HL-60 (cell line): ENCODE measurements around the gene MACROD1.

Experiments used
- DNase-seq, 2 experiments: peaks; one replicate each; pipeline ENCODE4 v3.0.0-alpha.2; 2010 to 2020; ENCODE audit warnings: low read depth in 1 of 2, low spot score in 1 of 2
- H3K27ac ChIP-seq: fragments of 250-450 bp; sonication (Bioruptor Pico); replicated peaks from 2 replicates; pipeline ENCODE4 v1.5.1; 2020; ENCODE audit warnings: mild to moderate bottlenecking, moderate library complexity
- H3K27me3 ChIP-seq: fragments of 250-450 bp; sonication (Bioruptor Pico); 2 replicates; pipeline ENCODE4 v1.5.1; 2021; ENCODE audit warnings: mild to moderate bottlenecking, moderate library complexity; ENCODE audit not compliant: insufficient read depth, poor library complexity, severe bottlenecking
- H3K4me3 ChIP-seq: replicated peaks from 2 replicates; pipeline ENCODE4 v1.5.1; 2011; ENCODE audit warnings: mild to moderate bottlenecking, control low read depth, low read length; ENCODE audit not compliant: insufficient read depth
- CTCF ChIP-seq: IDR thresholded peaks from one replicate; pipeline ENCODE4 v1.5.1; 2011; ENCODE audit warnings: low read length, control low read depth, inconsistent platforms; ENCODE audit not compliant: insufficient read depth
- GABPA ChIP-seq: IDR thresholded peaks from 2 replicates; pipeline ENCODE4 v1.6.1; 2012; ENCODE audit warnings: low read depth
- POLR2AphosphoS5 ChIP-seq: IDR thresholded peaks from 2 replicates; pipeline ENCODE4 v1.6.1; 2012; ENCODE audit warnings: low read depth
- REST ChIP-seq: IDR thresholded peaks from 2 replicates; pipeline ENCODE4 v1.6.1; 2012; ENCODE audit warnings: low read depth; ENCODE audit not compliant: insufficient replicate concordance
- SPI1 ChIP-seq: IDR thresholded peaks from 2 replicates; pipeline ENCODE4 v1.6.1; 2012; ENCODE audit warnings: low read depth, mild to moderate bottlenecking, borderline replicate concordance

MACROD1 gene

GRCh38 chr11:64136765-64137441 is 29.0 kb downstream of the MACROD1 start:
- no peak for TF ChIP-seq SPI1
- no peak for TF ChIP-seq GABPA
- TF ChIP-seq REST: no peak
- TF ChIP-seq POLR2AphosphoS5: no peak
- TF ChIP-seq CTCF: no peak
- H3K27me3 ChIP-seq: no peaks in the 10 kb centered on the region
- H3K4me3 ChIP-seq: no peak overlapping the region
- H3K27ac ChIP-seq: no peak overlapping the region
- no peak for DNase-seq

GRCh38 chr11:64135711-64136110 is 30.2 kb downstream of the MACROD1 start:
- H3K4me3 ChIP-seq: no peak overlapping the region
- no peak for TF ChIP-seq CTCF
- no peak for TF ChIP-seq POLR2AphosphoS5
- TF ChIP-seq SPI1: no peak
- TF ChIP-seq GABPA: no peak
- no peak for TF ChIP-seq REST
- H3K27ac ChIP-seq: no peak overlapping the region
- DNase-seq: no peak
- no peaks in the 10 kb centered on the region for H3K27me3 ChIP-seq

GRCh38 chr11:64134963-64135362 is 30.9 kb downstream of the MACROD1 start:
- Histone ChIP-seq H3K27me3 (no peaks in the 10 kb centered on the region), H3K4me3 (no peak overlapping the region), H3K27ac (no peak overlapping the region)
- no peak for DNase-seq
- TF ChIP-seq REST: no peak
- TF ChIP-seq GABPA: no peak
- no peak for TF ChIP-seq CTCF
- no peak for TF ChIP-seq POLR2AphosphoS5
- no peak for TF ChIP-seq SPI1
